Measurements from ENCODE around the gene GLIS1.

The GLIS1 gene

DNA sequence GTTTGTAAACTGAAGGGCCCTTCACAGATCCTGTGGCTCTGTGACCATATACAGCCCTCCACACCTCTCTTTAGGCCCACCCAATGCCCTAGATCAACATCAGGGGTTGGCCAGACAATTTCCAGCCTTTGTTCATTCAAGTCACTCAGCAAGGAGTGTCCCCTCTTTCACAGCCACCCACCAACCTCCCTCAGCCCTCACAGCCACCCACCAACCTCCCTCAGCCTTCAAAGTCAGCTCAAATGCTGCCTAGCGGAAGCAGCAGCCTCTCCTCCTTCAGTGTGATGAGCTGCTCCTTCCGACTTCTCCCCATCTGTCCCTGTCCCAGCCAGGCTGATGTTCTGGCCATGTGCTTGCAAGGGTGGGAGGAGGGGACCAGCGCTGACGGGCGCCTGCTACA lies 208.4 kb downstream of the GLIS1 start:
- no peak for DNase-seq (ENCODE audit: low read depth in 2 of 2)

DNA sequence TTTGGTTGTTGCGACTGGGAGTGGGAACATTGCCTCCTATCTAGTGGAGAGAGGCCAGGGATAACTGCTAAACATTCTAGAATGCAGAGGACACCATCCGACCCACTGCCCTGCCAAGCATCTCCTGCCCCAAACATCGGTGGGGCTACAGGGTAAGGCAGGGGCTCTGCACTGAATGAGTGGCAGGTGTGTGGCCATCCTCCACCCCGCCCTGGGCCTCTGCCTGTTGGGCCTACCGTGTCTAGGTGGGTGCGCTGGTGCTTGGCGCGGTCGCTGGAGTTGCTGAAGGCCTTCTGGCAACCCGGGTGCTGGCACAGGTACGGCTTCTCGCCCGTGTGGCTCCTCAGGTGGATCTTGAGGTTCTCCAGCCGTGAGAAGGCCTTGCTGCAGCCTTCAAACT lies 209.4 kb downstream of the GLIS1 start:
- DNase-seq (ENCODE audit: low read depth in 2 of 2), result no peak

DNA sequence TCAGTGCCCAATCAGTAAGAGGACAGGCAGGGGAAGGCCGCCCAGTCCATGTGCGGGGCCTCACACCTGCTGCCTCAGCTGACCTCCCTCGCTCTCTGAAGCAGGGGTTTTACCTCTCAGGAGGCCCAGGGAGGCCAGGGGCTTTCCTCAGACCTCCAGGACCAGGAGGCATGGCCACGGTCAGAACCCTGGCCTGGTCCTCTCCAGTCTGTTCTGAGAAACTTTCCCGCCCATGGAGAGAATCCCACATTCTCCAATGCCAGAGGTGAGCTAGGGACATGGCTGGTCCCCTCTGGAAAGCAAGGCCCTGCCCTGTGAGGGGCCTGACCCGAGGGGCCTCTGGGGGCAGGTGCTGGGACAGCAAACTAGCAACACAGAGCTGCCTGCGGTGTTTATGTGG lies 211.6 kb downstream of the GLIS1 start:
- no peak for DNase-seq (ENCODE audit: low read depth in 2 of 2)

DNA sequence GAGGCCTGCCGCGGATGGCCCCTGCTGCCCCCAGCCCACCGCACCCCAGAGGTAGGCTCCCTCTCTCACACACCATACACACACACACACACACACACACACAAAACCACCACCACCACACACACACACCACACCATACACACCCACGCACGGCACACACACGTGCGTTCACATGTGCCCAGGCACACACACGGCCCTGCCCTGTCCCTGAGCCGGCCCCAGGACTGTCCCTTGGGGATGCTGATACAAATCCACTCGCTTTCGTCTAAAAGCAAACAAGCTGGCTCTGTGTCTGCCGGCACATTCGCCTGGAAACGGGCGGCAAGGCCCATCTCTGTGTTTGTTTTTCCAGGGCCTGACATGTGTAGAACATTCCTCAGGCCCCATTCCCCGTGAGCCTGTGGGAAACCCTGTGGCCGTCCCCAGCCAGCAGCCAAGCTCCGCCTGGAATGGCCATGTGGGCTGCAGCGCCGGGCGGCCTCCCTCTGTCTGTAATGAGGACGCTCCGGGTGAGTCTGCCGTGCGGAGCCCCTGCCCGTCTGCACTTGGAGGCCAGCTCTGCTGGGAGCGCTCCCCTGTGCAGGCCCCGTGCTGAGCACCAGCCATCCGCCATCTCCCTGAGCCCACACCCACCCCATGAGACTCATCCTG lies 212.4 kb downstream of the GLIS1 start:
- no peak for DNase-seq (ENCODE audit: low read depth in 2 of 2)

DNA sequence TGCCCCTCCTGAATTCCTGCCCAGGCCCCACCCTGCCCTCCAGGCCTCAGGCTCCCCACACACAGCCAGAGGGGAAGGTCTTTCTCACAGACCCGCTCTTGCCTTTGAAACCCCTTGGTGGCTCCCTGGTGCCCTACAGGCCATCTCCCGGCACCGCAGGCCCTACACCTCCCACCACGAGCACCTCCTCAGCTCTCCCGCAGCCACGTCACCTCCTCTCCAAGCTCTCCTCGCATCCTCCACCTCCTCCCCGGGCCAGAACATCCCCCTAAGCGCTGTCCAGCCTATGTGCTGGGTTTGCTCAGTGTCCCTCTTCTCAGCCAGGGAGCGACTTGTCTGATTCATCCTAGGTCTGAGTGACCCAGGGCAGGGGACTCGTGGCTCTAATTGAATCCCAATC lies 213.4 kb downstream of the GLIS1 start:
- DNase-seq (ENCODE audit: low read depth in 2 of 2), result no peak

DNA sequence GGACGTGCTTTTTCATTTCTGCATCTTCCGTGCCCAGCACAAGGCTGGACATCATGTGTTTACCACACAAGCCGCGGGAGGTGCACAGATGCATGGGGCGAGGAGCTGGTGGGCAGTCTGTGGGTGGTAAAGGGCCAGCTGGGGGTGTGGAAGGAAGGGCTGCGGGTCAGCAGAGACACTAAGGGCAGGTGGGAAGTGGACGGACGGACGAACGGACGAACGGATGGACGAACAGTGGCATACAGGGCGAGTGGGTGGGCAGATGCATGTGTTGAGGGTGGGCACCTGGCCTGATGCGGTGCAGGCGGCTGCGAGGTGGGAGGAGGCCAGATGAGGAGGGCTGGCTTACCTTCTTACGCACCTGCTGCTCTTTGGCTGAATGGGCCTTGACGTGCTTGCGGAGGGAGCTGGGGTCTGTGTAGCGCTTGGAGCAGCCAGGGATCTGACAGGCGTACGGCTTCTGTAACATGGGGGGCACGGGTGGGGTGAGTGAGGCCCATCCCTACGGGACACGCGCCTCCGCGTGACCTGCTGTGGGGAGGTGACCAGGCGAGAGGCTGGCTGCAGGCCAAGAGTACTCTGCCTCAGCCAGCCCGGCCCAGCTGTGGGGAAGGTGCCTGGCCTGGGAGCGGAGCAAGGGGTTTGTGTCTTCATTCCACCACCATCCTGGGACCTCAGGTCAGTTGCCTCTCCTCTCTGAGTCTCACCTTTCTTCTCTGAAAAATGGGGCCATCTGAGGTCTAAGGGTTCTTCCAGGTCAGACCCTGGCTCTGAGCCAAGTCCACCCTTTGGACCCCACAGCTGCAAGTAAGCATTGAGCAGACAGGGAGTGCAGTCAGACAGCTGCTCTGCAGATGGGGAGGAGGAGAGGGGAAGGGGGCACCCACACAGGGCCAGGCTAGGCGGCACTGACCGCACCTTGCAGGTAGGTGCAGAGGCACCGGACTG lies 214.3 kb downstream of the GLIS1 start:
- DNase-seq (ENCODE audit: low read depth in 2 of 2), result no peak

DNA sequence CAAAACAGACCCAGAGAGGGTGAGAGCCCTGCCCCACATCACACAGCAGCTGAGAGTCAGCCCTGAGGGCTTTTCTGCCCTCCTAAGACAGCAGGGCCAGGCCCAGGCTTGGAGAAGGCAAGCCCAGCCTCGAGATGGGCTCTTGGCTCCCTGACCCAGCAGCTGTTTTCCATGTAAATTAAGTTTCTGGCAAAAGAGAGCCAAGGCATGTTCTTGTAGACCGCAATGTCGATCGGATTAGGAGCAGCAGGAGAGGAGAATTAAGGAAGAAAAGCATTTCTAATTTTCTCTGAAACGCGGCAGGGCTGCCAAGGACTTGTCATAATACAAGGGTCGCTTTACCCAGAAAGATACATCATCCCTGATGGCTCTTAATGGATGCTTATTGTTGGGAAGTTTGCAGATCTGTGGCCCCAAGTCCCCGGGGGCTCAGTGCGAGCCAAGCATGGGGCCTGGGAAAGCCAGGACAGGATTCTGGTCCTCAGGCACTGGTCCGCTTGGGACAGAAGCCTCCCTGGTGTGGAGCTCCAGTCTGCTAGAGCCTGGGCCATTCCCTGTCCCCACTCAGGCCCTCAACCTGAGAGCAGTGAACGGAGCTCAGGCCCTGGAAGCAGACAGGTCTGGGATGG lies 216.9 kb downstream of the GLIS1 start:
- DNase-seq (ENCODE audit: low read depth in 2 of 2), result no peak

DNA sequence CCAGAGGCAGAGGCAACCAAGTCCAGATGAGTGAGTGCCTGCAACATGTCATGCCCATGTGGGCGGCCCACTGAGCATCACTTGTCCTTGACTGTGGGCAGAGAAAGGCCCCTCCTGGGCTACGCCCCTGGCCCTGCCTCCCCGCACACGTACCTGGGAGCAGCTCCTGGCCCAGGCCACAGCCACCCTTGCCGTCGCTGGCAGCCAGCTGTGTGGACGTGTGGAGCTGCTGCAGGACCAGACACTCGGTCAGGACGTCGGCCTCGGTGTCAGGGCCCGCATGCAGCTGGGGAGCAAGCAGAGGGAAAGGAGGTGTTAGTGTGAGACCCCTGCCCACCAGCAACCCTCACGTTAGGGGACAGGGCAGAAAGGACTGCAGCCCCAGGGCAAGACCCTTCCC lies 218.5 kb downstream of the GLIS1 start:
- no peak for DNase-seq (ENCODE audit: low read depth in 2 of 2)

DNA sequence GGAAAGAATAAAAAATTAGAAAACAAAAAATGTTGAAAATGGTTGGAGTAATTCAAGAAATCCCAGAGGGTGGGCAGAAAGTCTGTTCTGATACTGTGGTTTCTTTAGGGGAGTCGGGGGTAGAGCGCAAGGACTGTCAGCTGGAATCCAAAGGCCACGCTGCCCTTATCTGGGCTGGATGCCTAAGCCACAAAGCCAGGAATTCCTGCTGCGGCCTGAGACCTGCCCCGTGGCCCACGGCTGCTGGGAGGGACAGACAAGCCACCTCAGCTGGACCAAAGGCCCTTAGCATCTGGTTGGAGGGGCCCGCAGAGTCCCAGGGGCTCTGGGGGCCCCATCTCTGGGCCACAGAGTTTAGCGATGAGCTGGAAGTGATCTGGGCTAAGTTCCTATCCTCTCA lies 219.5 kb downstream of the GLIS1 start:
- DNase-seq (ENCODE audit: low read depth in 2 of 2), result no peak

DNA sequence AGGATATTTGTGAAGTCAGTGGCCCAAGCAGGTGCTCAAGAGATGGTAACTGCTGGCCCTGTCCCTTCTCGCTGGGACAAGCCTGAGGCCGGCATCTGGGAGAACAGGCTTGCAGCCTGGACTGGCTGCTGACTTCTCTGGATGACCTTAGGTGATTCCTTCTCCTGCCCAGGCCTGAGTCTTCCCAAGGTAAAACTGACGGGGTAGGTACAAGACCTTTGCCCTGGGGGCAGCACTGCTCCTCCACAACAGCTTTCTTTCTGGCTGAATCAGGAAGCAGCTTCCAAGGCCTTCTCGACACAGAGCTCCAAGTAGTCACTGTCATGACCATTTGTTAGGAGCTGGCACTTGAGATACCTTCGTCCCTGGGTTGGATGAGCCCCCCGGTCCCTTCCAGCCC lies 220.2 kb downstream of the GLIS1 start:
- DNase-seq (ENCODE audit: low read depth in 2 of 2), result no peak

DNA sequence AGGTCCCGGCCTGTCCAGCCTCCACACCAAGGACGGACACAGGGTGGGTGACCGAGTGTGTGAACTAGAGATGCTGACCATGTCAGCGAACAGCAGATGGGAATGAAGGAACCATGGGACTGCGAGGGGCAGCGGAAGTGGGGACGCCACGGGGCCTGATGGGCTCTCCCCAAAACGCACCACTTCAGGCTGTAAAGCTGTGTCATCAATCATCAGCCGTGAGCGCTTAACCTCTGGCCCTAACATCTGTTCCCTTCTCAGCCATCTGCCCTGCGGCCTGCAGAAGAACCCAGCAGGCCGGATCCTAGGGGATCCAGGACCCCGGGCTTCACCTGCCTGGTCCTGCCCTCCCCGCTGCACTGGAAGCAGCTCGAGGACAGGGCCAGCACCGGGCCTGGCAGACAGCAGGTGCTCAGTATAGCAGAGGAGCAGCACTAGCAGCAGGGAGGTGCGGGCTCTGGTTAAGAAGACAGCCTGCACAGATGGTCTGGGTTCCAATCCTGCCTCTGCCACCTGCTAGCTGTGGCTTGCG lies 221.1 kb downstream of the GLIS1 start:
- no peak for DNase-seq (ENCODE audit: low read depth in 2 of 2)

DNA sequence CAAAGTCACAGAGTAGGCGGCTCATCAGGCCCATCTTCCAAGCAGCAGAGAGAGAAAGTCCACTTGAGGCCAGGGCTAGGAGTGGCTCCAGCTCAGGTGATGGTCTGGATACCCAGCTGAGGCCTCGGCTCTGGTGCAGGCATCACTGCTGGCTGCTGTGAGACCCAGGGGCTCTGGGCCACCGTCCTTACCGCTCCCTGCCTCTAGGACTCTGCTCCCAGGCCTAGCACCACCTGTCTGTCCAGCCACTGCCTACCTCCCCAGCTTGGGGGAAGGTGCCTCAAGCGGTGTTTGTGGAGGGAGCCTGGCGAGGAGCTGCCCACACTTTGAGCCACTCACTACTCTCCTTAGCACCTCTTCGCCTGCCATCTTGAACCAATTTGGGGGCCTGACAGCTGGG lies 221.9 kb downstream of the GLIS1 start:
- no peak for DNase-seq (ENCODE audit: low read depth in 2 of 2)

DNA sequence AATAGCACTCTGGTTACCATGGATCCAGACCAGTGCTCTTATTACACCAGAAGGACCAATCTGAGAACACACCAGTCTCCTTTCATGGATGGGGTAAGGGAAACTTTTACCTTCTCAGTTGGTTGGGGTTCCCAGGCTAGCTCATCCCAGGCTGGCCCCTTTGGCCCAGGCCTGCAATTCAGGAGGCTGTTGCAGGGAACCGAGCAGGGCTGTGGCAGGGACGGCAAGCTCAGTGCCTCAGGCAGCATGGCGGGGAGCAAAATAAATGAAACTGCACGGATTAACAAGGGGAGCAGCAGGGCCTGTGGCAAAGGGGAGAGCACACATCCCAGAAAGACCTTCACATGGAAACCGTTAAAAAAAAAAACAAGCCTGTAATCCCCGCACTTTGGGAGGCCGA lies 222.8 kb downstream of the GLIS1 start:
- DNase-seq (ENCODE audit: low read depth in 2 of 2), result no peak

DNA sequence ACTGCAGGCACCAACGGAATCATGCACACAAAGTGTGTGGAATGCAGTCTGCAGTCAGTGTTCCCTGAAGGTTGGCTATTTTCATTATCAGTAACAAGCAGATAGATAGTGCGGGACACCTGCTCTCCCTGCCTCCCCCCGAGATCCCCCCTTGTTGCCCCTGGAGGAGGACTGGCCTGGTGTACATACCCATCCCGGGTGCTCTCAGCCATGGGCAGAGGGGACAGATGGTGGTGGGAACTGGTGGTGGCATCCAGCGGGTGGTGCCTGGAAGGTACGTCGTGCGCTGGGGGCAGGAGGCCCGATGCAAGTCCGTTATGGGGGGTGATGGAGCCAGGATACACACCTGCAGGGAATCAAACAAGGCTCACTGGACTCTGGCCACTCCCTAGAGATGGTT lies 224.5 kb downstream of the GLIS1 start:
- no peak for DNase-seq (ENCODE audit: low read depth in 2 of 2)

DNA sequence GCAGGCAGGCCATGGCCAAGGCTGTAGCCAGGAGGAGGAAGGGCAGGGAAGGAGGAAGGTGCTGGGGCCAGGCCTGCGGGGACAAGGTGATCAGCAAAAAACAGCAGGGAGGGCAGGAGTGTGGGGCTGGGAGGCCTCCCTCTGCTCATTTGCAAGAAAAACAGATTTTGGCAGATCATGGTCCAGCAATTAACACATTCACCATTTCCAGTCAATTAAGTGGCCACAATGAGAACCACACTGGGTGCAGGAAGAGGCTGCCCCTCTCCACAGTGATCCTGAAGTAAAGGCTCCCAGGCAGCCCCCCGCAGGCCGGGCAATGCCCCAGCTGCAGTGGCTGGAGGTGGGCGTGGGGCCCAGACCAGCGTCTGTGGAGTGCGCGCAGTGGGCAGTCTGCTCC lies 225.1 kb downstream of the GLIS1 start:
- no peak for DNase-seq (ENCODE audit: low read depth in 2 of 2)

DNA sequence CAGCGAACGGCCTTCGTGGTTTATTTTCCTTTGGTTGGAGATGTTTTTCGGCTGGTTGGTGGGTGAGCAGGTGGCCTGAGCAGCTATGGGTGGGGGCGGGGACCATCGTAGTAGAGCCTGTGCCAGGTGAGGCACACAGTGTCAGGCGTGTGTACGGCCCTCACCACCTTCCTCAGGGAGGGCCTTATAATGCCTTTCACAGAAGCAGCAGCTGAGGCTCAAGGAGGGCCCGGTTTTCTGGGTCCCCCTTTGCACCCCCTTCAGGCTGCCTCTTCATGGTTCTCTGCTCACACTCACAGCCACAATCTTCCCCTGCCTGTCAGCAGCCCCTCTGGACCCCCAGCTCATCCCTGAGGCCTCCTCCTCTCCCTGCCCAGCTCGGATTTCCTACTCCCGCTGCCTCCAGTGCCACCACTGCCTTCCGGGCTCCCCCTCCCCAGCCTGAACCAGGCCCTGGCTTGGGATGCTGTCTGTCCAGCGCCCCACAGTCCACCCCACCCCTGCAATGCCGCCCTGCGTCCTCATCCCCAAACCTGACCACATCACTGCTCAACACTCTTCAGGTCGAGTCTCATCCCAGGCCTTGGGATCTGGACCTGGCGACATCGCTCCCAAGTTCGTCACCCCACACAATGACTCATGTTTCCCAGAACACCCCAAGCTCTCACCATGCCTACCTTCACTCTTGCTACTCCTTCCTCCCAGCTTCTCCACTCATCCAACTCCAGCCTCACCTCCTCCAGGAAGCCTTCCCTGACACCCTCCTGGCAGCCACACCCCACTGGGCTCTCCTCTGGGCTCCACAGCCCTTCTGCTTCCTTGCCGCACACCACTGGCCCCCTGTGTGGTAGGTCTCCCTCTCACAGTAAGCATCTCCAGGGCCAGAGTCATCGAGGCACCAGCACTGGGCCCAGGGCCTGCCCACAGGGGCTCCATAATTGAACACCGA lies 225.9 kb downstream of the GLIS1 start:
- DNase-seq (ENCODE audit: low read depth in 2 of 2), result no peak

DNA sequence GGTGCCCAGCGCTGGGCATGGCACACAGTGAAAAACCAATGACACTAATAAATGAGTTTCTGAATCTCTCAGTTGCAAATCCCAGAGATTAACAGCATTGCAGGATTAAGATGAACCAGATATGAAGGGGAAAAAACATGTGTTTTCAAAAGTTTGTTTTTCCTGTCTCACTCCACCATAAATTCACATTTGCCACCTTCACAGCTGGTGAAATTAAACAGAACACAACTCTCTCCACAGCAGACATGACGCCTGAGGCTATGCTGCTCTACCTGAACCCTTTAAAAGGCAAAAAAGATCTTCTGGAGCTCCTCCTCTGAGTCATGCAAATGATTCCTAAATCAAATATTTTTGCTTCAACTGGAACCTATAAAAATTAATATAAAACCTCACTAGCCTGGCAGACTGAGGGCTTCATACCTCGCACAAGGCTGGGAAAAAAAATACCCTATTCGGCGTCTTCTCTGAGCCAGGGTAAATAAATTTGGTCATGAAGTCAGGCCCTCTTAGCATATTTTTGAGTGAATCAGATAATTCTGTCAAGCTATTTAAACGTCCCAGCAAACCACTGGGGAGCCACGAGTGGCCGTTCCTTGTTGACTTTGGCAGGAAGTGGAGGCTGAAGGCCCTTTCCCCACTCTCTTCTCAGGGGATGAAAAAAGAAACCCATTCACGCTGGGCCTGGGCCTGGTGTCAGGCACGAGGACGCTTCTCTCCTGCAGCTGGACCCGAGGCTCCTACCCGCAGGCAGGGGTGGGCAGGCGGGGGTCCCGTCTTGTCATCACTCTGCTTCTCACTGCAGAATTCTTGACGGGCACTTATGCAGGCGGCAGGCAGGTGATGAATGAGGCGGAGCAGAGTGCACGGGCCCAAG lies 226.8 kb downstream of the GLIS1 start:
- no peak for DNase-seq (ENCODE audit: low read depth in 2 of 2)

DNA sequence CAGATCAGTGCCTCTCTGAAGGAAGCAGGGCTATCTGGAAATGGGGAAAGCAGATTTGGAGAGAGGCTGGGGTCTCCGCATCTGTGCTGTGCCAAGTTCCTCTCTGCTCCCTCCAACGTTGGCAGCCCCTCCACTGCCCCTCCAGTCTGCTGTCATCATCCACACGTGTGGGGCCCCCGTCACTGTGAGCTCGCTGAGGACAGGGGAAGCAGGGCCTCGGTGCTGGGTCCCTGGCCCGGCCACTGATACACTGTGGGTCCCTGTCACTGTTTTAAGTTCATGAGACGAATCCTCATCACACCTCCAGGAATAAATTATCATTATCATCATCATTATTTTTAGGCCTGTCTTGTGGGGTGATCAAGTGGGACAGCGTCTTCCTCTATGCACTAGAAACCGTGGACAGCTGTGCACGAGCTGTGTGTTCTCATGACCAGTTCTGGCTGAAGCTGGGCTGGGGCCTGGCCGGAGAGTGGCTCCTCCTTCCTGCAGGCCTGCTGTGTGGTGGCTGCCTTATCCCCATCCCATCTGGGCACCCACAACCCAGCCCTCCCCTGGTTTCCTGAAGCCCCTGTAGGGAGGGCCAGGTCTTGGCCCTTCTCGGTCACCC lies 227.5 kb downstream of the GLIS1 start:
- DNase-seq (ENCODE audit: low read depth in 2 of 2), result no peak

DNA sequence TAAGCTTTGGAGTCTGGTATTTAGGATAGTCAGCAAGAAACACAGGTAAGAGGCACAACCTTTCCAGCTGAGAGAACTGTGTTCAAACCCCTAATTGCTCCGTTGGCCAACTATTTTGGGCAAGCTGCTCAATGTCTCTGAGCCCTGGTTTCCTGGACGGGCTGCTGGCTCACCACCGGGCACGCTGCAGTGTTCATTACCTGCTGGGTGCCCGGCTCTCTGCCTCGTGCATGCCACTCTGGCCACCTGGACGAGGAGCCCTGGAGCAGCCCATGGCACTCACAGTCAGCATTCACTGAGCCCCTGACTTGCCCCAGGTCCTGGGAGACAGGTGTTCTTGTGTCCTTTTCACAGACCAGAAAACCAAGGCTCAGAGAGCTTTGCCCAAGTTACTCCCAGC lies 228.7 kb downstream of the GLIS1 start:
- no peak for DNase-seq (ENCODE audit: low read depth in 2 of 2)

DNA sequence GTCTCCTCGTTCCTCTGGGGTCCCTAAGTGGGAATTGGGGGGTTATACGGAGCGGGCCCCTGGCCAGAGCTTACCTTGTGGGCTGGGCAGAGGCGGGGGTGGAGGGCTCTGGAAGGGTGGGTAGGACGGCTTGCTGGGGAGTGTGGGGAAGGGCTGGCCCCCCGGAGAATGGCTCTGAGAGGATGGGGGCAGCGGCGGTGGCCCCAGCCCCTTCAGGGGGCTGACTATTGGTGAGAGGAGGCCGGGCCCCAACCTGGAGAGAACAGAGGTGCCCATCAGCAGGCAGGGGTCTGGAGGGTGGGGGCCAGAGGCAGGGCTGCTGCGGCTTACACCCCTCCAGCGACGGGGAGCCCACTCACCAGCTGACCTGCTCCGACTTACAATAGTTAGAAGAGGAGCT lies 229.2 kb downstream of the GLIS1 start:
- DNase-seq (ENCODE audit: low read depth in 2 of 2), result no peak

Measured in stimulated activated CD8-positive, alpha-beta memory T cell treated with anti-CD3 and anti-CD28 coated beads, Interleukin-15, amount 100 ng/mL, for 48 hours (primary cell).